Right renal pelvis (tissue), 4 donors: ENCODE data around the gene SUGT1. TPM values are rescaled to one million over a fixed set of nuclear protein-coding genes. Genes with fewer than 3 reads are reported as not detected.

ENCODE experiments used
- DNase-seq, 4 donors: peaks; one replicate each; pipeline ENCODE4 v3.0.0-alpha.2; 2013; ENCODE audit warnings: low read depth in 4 of 4, low spot score in 3 of 4, missing footprints in 1 of 4
- polyA plus RNA-seq, 4 donors: library from polyadenylated mRNA; unstranded; fragments of 120-200 nt; gene quantifications; one replicate each; pipeline ENCODE4 v1.2.1, GENCODE V29; 2013; ENCODE audit not compliant: insufficient read length in 4 of 4

Gene SUGT1
- polyA plus RNA-seq, 4 donors = 53.4 to 58.6 (median 56.4) TPM

DNA sequence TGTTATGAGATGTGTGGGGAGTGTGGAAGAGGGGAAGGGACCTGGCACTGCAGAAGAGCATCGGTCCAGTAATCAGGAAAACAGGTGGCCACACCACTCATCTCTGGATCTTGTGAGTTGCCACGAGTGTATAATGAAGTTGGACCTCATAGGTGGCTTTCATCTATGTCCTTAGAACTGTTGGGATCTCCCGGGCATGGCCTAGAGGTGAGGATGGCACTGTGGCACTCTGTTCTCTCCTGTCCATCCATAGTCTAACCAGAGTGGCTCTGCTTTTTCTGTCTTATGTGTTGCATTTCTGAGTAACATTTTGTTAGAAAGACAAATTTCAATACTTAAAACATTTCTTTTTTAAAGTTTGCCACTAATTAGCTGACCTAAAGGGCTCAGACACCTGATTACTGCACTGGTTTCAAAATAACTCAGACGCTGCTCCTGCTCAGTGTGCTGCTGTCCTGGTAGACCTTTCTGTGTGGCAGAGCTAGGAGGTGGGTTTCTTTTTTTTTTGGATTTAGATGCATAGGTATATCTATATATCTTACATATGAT lies 81.5 kb downstream of the SUGT1 start:
- DNase-seq = no peak

DNA sequence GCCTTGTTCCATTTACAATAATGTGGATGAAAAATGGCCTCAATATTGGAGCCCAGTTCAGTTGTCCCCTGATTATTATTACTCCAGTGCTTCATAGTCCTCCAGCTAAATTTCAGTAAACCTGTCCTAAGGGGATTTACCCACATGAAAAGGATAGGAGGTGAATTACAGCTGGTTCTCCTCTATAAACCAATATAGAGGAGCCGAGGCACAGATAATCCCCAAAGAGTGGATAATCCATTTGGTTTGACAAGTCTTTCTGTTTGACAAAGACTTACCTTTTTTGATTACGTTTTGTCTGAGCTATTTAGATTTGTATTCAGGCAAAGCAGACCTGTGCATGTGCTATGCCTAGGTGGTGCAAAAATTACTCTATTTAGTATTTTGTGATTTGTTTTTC lies 84.3 kb downstream of the SUGT1 start:
- DNase-seq = no peak

DNA sequence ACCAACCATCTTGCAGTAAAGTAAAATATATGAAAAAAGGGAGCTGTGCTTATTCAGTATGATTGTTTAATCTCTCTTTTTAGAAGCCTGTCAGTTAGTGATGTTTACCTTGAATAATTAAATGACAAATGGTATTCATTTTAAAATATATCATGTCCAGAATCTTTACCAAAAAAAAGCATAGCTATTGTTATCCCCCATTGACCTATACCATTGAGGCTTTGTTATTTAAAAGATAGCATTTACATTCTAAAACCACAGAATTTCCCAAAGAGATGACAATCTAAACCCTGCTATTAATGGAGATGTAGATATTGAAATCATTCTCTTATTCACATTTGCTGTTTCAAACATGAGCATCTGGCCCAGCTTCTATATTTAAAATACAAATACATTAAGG lies 84.8 kb downstream of the SUGT1 start:
- DNase-seq = no peak

DNA sequence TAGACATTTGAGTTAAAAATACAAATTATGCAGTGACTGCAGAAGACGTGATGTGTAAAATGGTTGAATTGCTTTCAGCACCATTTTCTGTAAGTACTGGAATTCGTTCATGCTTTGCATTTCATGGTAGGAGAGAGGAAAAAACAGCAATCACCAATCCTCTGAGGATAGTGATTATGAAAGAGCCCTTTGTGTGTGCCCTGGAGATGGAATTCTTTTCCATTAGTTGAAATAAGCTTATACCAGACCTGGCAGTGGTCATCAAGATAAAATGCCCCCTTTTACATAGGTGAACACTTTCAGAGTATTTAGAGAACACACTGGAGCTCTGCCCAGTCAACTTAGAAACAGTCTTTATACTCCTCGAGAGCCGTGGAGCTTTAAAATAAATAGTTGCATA lies 85.3 kb downstream of the SUGT1 start:
- DNase-seq = no peak

DNA sequence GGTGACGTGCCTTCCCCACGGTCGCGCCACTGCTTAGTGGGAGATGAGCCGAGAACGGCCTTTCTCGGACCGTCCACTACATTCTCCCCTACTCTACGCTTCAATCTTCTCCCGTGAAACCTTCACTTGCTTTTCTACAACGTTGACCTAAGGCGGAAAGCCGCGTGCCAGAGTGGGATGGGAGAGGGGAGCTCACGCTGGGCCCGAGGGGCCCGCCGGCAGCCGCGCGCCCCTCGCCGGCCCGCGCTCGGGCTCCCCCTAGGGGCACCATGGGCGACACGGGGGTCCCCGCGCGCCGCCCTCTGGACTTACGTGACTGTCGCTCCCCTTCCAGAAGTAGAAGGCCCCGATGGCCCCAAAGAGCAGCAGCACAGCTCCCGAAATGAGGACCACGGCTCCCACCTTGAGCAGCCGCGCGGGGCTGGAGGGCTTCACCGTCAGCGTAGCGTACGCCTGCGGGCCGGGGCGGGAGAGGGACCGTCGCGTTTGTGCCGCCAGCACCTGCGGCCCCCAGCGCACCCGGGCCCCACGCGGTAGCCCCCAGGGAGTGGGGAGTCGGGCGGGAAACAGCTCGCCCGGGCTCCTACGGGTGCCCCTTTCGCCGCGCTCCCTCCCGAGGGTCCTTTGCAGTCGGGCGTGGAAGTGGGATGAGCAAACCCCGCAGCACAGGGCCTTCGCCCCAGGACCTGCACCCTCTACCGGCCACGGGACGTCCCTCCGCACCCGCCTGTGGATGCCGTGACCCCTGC lies 86.3 kb downstream of the SUGT1 start:
- peak in 3 of 4 donors; percentile 2 to 20 (median 7) for DNase-seq

DNA sequence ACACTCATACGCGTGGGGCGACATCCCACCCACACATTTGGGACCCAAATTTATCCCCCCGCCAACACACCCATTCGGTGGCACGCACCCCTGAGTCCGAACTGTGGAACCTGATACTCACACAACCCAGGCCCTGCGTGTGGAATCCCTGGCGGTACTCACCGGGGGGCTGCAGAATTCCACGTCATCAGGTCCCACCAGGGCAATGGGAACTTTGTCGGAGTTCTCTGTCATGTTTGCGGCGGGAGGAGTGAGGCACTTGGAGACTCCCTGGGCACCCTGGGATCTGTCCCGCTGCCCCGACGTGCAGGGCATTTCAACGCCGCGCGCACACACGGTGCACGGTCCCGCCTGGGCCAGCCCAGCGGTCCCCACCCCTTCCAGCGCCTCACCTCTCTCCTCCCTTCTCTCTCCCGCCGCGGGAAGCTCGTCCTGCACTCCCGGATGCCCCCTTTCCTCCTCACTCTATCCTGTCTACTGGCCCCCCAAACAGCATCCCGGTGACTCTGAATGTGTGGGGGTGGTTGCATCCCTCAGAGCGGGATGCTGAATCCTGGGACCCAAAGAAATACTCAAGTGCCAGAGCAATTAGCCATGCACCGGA lies 86.9 kb downstream of the SUGT1 start, which contains the start of gene CNMD:
Gene CNMD (minus strand): TSS at position 353 of the 604 bp plus-strand sequence. CDS start 119 bp downstream, at position 234.
- DNase-seq = no peak

DNA sequence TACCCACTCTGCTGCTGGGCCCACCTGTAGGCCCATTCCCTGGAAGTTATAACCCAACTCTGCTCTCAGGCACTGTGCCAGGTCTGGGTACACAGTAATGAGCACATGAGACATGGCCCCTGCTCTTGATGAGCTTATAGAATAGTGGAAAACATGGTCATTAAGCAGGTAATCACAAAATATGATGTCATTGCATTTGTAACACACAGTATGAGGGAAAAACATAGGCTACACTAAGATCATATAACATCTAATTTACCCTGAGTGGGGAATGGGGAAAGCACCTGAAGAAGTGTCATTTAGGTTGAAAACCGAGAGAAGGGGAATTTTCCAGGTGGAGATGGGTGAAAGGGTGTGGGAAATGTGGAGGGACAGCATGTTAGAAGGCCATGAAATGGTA lies 90.9 kb downstream of the SUGT1 start:
- no peak for DNase-seq

DNA sequence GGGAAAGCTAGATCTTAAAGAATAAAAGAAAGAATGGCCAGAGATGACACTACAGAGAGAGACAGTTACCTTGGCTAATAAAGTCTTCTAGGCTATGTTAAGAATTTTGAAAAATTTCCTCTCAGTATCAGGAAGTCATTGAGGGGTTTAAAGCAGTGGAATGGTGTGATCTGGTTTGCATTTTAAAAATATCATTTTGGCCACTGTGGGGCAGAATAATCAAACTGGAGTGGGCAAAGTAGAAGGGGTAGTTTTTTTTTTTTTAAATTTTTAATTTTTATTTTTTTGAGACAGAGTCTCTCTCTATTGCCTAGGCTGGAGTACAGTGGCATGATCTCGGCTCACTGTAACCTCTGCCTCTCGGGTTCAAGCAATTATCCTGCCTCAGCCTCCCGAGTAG lies 91.4 kb downstream of the SUGT1 start:
- DNase-seq = no peak

DNA sequence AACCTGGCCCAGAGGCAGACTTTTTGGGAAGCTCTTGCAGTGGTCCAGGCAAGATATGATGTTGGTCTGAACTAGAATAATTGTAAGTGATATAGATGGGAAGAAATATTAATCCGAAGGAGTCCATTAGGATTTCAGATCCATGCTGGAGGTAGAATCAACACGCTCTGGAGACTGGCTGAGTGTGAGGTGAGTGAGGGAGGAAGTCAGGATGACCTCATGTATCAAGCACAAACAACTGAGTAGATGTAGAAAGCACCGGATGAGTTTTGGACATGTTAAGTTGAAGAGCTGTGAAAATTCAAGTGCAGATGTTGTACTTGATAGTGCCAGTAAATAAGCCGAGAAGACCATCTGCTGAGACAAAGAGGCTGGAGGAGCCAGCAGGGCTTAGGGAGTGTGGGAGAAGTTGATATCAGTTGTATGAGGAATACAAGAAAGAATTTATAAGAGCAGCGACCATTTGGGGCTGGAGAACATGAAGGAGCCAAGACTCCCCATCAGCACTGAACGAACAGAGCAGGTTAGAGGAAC lies 92.3 kb downstream of the SUGT1 start:
- DNase-seq = no peak

DNA sequence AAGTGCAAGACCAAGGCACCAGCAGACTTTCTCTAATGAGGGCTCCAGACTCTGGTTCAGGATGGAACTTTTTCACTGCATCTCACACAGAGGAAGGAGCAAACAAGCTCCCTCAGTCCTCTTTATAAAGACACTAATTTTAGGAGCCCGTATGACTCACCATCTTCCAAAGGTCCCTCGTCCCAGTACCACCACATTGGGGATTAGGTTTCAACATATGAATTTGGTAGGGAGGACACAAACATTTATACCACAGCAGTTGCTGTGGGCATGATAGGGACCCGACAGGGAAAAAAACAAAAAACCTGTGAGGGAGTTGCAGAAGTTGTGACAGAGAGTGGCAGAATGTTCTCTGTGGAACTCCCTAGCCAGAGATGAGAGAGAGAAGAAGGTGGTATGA lies 93.5 kb downstream of the SUGT1 start:
- no peak for DNase-seq

DNA sequence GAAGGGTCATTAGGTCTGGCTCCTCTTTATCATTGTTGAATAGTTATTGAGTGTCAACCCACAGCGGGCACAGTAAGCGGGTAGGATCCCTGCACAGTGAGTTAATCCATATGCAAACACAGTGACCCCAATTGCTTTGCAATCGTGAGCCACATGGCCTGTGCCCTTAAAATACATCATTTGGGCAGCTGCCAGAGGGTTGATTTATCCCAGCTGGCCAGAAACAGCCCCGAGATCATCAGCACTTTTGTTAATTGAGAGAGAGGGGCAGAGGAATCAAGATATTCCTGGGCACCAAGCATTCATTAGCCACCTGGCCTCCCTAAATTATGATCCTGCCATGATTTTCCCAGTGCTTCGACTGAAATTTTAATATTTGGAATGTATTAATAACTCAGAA lies 96.8 kb downstream of the SUGT1 start:
- no peak for DNase-seq

Other genes with a start within 250 kb of the SUGT1 start
- 1 to 10 TPM; 7.0 to 8.8 (median 7.3) TPM for gene THSD1, start 246.7 kb upstream of the SUGT1 start, polyA plus RNA-seq
- 10 to 100 TPM; 43.7 to 58.1 (median 53.5) TPM for gene VPS36, start 202.2 kb upstream of the SUGT1 start, polyA plus RNA-seq
- gene CKAP2, start 197.4 kb upstream of the SUGT1 start, polyA plus RNA-seq = 10 to 100 TPM; 44.1 to 70.7 (median 60.7) TPM
- 10 to 100 TPM; 20.2 to 21.9 (median 20.9) TPM for gene HNRNPA1L2, start 10.4 kb upstream of the SUGT1 start, polyA plus RNA-seq
- gene CNMD, start 87.0 kb downstream of the SUGT1 start, polyA plus RNA-seq = 1 to 10 TPM in 1 of 4 donors, under 1 TPM in 3; 0.69 to 2.3 (median 0.97) TPM
- gene PCDH8, start 195.8 kb downstream of the SUGT1 start, polyA plus RNA-seq = under 1 TPM in 3 of 4 donors, not detected in 1; 0.05 to 0.14 (median 0.07) TPM